ENCODE results near the gene UPB1.

Gene UPB1

DNA sequence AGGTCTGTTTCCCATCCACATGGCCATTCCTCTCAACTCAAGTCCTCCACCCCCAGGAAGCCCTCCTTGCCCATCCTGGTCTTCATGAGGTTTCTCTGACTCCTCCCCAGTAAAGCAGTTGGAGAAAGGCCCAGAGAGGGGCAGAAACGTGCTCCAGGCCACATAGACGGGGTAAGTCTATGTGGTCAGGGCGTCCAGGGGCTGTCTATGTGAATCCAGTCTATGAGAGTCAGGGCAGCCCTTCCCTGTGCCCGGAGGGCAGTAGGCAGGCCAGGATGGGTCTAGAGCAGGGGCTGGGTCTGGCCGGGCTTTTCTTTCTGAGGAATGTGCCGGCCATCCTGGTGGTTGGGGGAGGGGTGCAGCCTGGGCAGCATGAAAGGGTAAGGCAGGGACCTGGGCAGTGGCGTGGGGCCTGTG is 48.1 kb downstream of the UPB1 start:
- H3K9me3 ChIP-seq (ENCODE audit: control insufficient read depth, low read length) = no peaks in the 10 kb centered on the region
- H3K4me3 ChIP-seq (ENCODE audit: low read depth, low read length) = no peak overlapping the region
- H3K79me2 ChIP-seq = no peaks in the 10 kb centered on the region
- no peak overlapping the region for H3K4me2 ChIP-seq (ENCODE audit: low read length)
- TF ChIP-seq, protein P1, sequence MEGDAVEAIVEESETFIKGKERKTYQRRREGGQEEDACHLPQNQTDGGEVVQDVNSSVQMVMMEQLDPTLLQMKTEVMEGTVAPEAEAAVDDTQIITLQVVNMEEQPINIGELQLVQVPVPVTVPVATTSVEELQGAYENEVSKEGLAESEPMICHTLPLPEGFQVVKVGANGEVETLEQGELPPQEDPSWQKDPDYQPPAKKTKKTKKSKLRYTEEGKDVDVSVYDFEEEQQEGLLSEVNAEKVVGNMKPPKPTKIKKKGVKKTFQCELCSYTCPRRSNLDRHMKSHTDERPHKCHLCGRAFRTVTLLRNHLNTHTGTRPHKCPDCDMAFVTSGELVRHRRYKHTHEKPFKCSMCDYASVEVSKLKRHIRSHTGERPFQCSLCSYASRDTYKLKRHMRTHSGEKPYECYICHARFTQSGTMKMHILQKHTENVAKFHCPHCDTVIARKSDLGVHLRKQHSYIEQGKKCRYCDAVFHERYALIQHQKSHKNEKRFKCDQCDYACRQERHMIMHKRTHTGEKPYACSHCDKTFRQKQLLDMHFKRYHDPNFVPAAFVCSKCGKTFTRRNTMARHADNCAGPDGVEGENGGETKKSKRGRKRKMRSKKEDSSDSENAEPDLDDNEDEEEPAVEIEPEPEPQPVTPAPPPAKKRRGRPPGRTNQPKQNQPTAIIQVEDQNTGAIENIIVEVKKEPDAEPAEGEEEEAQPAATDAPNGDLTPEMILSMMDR (IDR thresholded peaks at IDR 0.05) = no peak
- H3K9ac ChIP-seq = no peak overlapping the region
- H3K27ac ChIP-seq = no peak overlapping the region
- H3K4me1 ChIP-seq = no peaks in the 10 kb centered on the region
- H3K36me3 ChIP-seq (ENCODE audit: control insufficient read depth, insufficient read depth, low read length) = no peaks in the 10 kb centered on the region
- H2AFZ ChIP-seq = no peak overlapping the region
- H3K27me3 ChIP-seq (ENCODE audit: control insufficient read depth, insufficient read depth, low read length) = no peaks in the 10 kb centered on the region

GRCh38 chr22:24543679-24544243 is 48.6 kb downstream of the UPB1 start:
- TF ChIP-seq, protein P1 (IDR thresholded peaks at IDR 0.05) = no peak
- H3K4me3 ChIP-seq (ENCODE audit: low read depth, low read length) = no peak overlapping the region
- H3K79me2 ChIP-seq = no peaks in the 10 kb centered on the region
- no peak overlapping the region for H3K4me2 ChIP-seq (ENCODE audit: low read length)
- H3K4me1 ChIP-seq = no peaks in the 10 kb centered on the region
- H3K27ac ChIP-seq = no peak overlapping the region
- no peaks in the 10 kb centered on the region for H3K9me3 ChIP-seq (ENCODE audit: control insufficient read depth, low read length)
- no peaks in the 10 kb centered on the region for H3K27me3 ChIP-seq (ENCODE audit: control insufficient read depth, insufficient read depth, low read length)
- H3K9ac ChIP-seq = no peak overlapping the region
- H2AFZ ChIP-seq = no peak overlapping the region
- no peaks in the 10 kb centered on the region for H3K36me3 ChIP-seq (ENCODE audit: control insufficient read depth, insufficient read depth, low read length)

GRCh38 chr22:24548812-24549211 is 53.7 kb downstream of the UPB1 start:
- no peak overlapping the region for H3K27ac ChIP-seq
- no peak overlapping the region for H3K9ac ChIP-seq
- H3K9me3 ChIP-seq (ENCODE audit: control insufficient read depth, low read length) = no peaks in the 10 kb centered on the region
- no peak overlapping the region for H3K4me3 ChIP-seq (ENCODE audit: low read depth, low read length)
- H3K4me1 ChIP-seq = no peaks in the 10 kb centered on the region
- peaks cover 3% of the 10 kb centered on the region for H3K79me2 ChIP-seq
- TF ChIP-seq, protein P1 (IDR thresholded peaks at IDR 0.05) = no peak
- H3K27me3 ChIP-seq (ENCODE audit: control insufficient read depth, insufficient read depth, low read length) = no peaks in the 10 kb centered on the region
- no peaks in the 10 kb centered on the region for H3K36me3 ChIP-seq (ENCODE audit: control insufficient read depth, insufficient read depth, low read length)
- no peak overlapping the region for H2AFZ ChIP-seq
- H3K4me2 ChIP-seq (ENCODE audit: low read length) = no peak overlapping the region

DNA sequence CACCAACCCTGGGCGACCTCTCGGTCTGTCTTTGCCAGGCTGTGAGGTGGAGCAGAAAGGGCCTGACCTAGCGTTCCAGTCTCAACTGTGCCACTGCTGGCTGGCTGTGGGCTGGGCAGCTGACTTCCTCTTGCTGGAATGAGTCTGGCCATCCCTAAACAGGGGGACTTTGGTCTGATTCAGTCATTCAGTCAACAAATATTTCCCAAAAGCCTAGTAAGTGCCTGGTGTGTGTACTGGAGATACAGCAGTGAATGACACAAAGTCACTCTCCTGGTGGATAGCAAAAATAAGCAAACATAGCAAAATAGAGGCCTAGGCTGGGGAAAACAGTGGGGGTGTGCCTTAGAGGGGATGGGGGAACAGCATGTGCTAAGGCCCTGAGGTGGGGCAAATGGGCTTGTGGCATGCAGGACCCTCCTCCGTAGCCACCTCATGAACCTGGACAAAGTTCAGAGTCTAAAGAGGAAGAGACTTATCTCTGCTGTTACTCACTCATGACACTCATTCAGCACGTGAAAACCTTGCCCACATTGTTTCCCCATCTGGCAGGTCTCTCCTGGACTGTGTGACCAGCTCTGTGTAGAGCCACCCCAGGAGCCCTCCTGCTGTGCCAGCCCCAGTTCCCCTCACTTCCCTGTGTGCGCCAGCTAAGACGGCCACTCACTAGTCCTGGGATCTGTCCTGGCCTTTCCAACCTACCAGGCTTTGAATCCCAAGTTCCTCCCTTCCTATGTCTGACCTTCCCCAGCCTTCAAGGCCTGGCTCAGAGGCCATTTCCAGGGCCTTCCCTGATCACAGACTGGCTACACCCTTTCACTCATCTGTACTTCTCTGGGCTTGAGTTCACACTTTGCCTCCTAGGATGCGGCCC is 55.1 kb downstream of the UPB1 start:
- H3K36me3 ChIP-seq (ENCODE audit: control insufficient read depth, insufficient read depth, low read length) = no peaks in the 10 kb centered on the region
- TF ChIP-seq, protein P1 (IDR thresholded peaks at IDR 0.05) = no peak
- no peak overlapping the region for H3K4me2 ChIP-seq (ENCODE audit: low read length)
- H3K4me3 ChIP-seq (ENCODE audit: low read depth, low read length) = no peak overlapping the region
- no peak overlapping the region for H2AFZ ChIP-seq
- H3K27ac ChIP-seq = no peak overlapping the region
- H3K9ac ChIP-seq = no peak overlapping the region
- H3K4me1 ChIP-seq = no peaks in the 10 kb centered on the region
- H3K79me2 ChIP-seq = peaks cover 6% of the 10 kb centered on the region
- no peaks in the 10 kb centered on the region for H3K27me3 ChIP-seq (ENCODE audit: control insufficient read depth, insufficient read depth, low read length)
- H3K9me3 ChIP-seq (ENCODE audit: control insufficient read depth, low read length) = no peaks in the 10 kb centered on the region
